Liver (tissue), 3 donors: ENCODE measurements around the gene TMEM19.
"Not testable (repeated sequence)": the region's sequence is repeated elsewhere in the genome, so short reads cannot be mapped to it uniquely, and the experiment has no call there.

Experiments
- CTCF ChIP-seq: fragments of 150-350 bp; IDR thresholded peaks from 2 replicates; pipeline ENCODE4 v1.5.1; 2017; ENCODE audit warnings: improper control_type of control experiment, low read depth, low read length; ENCODE audit not compliant: missing input control
- HNF4A ChIP-seq, 2 donors: conservative IDR thresholded peaks; 2 replicates each; pipeline ENCODE4 v1.6.1; 2016; ENCODE audit warnings: antibody characterized with exemption in 2 of 2, mild to moderate bottlenecking in 2 of 2
- REST ChIP-seq: IDR thresholded peaks from 2 replicates; pipeline ENCODE4 v1.6.1; 2016; ENCODE audit warnings: antibody characterized with exemption, mild to moderate bottlenecking
- donor health status: healthy.
- donor health status: healthy.

GRCh38 chr12:71702181-71702580, 16.3 kb downstream of the TMEM19 start:
- not testable (repeated sequence) for TF ChIP-seq CTCF, REST
- peak; percentile 12 to 40 for TF ChIP-seq HNF4A (conservative IDR thresholded peaks at IDR 0.05)
